Uterus (tissue), 2 donors: ENCODE measurements around the gene GOSR2.

Experiments used
- POLR2A ChIP-seq, 2 donors: fragments of 450-650 bp; IDR thresholded peaks; one replicate each; pipeline ENCODE4 v1.6.1; 2016; ENCODE audit warnings: antibody characterized with exemption in 2 of 2, mild to moderate bottlenecking in 1 of 2, moderate library complexity in 1 of 2
- TF ChIP-seq, protein P1 (sequence below), 4 experiments: fragments of 200-600 bp in 2 of 4; fragments of 450-650 bp in 2 of 4; sonication (generic) in 2 of 4; IDR thresholded peaks; one replicate each; pipeline ENCODE4 v1.5.1; 2016 to 2019; ENCODE audit warnings: antibody characterized with exemption in 4 of 4, mild to moderate bottlenecking in 2 of 4, moderate library complexity in 1 of 4

DNA sequence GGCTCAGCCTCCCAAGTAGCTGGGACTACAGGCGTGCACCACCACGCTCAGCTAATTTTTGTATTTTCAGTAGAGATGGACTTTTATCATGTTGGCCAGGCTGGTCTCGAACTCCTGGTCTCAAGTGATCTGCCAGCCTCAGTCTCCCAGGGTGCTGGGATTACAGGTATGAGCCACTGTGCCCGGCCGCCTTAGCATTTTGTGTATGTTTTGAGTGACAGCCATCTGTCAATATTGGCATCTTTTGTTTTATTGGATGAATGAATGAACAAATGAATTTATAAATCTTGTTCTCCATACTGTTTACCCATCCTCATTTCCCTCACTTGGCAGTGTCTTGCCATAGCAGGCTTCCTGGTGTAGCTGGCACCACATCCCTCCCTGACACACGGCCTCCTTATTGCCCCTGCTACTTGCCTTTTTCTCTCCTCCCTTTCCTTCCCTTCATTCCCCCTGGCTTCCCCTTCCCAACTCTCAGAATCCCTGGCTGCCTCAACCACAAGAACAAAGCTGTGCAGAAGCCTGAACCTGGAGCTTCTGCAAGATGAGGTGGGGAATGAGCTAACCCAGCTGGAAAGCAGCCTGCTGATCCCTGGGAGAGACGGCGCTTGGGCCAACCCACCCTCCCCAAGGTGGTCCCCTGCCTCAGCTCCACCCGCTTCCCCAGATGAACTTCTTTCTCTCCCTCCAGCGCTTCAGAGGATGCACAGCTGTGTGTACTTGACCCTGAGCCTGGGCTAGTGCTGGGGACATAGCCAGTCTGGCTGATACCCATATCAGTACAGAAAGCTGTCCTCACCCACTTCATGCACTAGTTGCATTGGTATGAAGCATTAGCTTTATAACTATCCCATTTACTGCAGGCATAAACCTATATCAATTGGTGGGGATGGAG is 37.3 kb upstream of the GOSR2 start:
- TF ChIP-seq, protein P1, sequence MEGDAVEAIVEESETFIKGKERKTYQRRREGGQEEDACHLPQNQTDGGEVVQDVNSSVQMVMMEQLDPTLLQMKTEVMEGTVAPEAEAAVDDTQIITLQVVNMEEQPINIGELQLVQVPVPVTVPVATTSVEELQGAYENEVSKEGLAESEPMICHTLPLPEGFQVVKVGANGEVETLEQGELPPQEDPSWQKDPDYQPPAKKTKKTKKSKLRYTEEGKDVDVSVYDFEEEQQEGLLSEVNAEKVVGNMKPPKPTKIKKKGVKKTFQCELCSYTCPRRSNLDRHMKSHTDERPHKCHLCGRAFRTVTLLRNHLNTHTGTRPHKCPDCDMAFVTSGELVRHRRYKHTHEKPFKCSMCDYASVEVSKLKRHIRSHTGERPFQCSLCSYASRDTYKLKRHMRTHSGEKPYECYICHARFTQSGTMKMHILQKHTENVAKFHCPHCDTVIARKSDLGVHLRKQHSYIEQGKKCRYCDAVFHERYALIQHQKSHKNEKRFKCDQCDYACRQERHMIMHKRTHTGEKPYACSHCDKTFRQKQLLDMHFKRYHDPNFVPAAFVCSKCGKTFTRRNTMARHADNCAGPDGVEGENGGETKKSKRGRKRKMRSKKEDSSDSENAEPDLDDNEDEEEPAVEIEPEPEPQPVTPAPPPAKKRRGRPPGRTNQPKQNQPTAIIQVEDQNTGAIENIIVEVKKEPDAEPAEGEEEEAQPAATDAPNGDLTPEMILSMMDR (IDR thresholded peaks at IDR 0.05) = no peak
- no peak for TF ChIP-seq POLR2A (IDR thresholded peaks at IDR 0.05)
